H1 (cell line): ENCODE results near the gene RAB43. TPM values are rescaled to one million over a fixed set of nuclear protein-coding genes. Genes with fewer than 3 reads are reported as not detected.

Experiments used
- CTBP2 ChIP-seq: IDR thresholded peaks from 2 replicates; pipeline ENCODE4 v1.7.0; 2011; ENCODE audit warnings: borderline replicate concordance, mild to moderate bottlenecking, moderate library complexity, mixed read lengths, low read length; ENCODE audit not compliant: insufficient read depth, insufficient read length
- RBBP5 ChIP-seq: IDR thresholded peaks from 2 replicates; pipeline ENCODE4 v1.7.1; 2012; ENCODE audit warnings: low read depth, mild to moderate bottlenecking, inconsistent platforms, low read length, moderate library complexity, borderline replicate concordance
- SIN3A ChIP-seq, 2 experiments: IDR thresholded peaks in 1 of 2; conservative IDR thresholded peaks in 1 of 2; 2 replicates each; pipeline ENCODE4 v1.6.1; 2011 to 2012; ENCODE audit warnings: low read length in 2 of 2, improper control_type of control experiment in 1 of 2, low read depth in 1 of 2, mild to moderate bottlenecking in 1 of 2
- SP1 ChIP-seq: IDR thresholded peaks from 2 replicates; pipeline ENCODE4 v1.6.1; 2011; ENCODE audit warnings: low read depth, low read length
- SP4 ChIP-seq: IDR thresholded peaks from 2 replicates; pipeline ENCODE4 v1.6.1; 2012; ENCODE audit warnings: low read length, inconsistent platforms
- TAF1 ChIP-seq: IDR thresholded peaks from 2 replicates; pipeline ENCODE4 v1.6.1; 2011; ENCODE audit warnings: mild to moderate bottlenecking, low read depth, low read length
- TBP ChIP-seq: IDR thresholded peaks from 2 replicates; pipeline ENCODE4 v1.6.1; 2011; ENCODE audit warnings: low read depth, low read length, improper control_type of control experiment
- polyA plus RNA-seq, 7 experiments: library from polyadenylated mRNA; depleted of rRNA in 3 of 7; stranded (reverse) in 5 of 7; unstranded in 2 of 7; fragments of >200 nt in 5 of 7; fragments of 200-250 nt in 2 of 7; gene quantifications; 1 replicate in 5 of 7; 2 replicates in 1 of 7; 4 replicates in 1 of 7; pipeline versions ENCODE4 v1.2.1 to v1.2.3, GENCODE V29; 2011 to 2013; ENCODE audit warnings: missing spikeins in 2 of 7, mixed read lengths in 2 of 7
- total RNA-seq: library from RNA; stranded (reverse); fragmentation: NEBNext Ultra II Directional; extraction: Animal tissue kit (Norgen Biotek cat#: 25700); gene quantifications from 2 replicates; pipeline ENCODE4 v1.2.1, GENCODE V29; 2021
- TF ChIP-seq, protein P1 (sequence below): fragments of 300-600 bp; sonication (generic); IDR thresholded peaks from 2 replicates; pipeline ENCODE4 v1.7.1; 2012; ENCODE audit warnings: low read length, moderate library complexity, mild to moderate bottlenecking, inconsistent platforms; ENCODE audit not compliant: insufficient replicate concordance

RAB43 gene
- total and polyA plus RNA-seq, 2 of the 8 experiments (the other 6 are each of a cell fraction or from before 2014, with no cell fraction given) = 13.1 to 19.4 TPM

DNA sequence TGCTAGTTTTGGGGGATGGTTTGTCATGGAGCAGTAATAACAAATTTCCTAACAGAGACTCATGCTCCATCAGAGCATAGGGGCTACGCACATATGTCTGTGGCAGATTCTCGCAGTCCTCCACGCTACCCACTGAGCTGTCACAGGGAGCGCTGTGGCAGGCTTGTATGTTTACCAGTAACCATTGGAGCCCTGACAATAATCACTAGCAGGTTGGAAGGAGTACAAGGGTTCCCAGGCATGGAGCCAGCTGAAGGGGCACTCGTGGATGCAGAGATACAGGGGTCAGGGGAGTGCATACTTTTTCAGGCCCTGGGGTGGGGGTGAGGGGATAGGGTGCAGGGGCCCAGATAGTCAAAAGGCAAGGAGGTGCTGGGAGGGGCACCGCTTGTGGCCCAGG, 68.9 kb downstream of the RAB43 start (continued):
- TF ChIP-seq, protein P1, sequence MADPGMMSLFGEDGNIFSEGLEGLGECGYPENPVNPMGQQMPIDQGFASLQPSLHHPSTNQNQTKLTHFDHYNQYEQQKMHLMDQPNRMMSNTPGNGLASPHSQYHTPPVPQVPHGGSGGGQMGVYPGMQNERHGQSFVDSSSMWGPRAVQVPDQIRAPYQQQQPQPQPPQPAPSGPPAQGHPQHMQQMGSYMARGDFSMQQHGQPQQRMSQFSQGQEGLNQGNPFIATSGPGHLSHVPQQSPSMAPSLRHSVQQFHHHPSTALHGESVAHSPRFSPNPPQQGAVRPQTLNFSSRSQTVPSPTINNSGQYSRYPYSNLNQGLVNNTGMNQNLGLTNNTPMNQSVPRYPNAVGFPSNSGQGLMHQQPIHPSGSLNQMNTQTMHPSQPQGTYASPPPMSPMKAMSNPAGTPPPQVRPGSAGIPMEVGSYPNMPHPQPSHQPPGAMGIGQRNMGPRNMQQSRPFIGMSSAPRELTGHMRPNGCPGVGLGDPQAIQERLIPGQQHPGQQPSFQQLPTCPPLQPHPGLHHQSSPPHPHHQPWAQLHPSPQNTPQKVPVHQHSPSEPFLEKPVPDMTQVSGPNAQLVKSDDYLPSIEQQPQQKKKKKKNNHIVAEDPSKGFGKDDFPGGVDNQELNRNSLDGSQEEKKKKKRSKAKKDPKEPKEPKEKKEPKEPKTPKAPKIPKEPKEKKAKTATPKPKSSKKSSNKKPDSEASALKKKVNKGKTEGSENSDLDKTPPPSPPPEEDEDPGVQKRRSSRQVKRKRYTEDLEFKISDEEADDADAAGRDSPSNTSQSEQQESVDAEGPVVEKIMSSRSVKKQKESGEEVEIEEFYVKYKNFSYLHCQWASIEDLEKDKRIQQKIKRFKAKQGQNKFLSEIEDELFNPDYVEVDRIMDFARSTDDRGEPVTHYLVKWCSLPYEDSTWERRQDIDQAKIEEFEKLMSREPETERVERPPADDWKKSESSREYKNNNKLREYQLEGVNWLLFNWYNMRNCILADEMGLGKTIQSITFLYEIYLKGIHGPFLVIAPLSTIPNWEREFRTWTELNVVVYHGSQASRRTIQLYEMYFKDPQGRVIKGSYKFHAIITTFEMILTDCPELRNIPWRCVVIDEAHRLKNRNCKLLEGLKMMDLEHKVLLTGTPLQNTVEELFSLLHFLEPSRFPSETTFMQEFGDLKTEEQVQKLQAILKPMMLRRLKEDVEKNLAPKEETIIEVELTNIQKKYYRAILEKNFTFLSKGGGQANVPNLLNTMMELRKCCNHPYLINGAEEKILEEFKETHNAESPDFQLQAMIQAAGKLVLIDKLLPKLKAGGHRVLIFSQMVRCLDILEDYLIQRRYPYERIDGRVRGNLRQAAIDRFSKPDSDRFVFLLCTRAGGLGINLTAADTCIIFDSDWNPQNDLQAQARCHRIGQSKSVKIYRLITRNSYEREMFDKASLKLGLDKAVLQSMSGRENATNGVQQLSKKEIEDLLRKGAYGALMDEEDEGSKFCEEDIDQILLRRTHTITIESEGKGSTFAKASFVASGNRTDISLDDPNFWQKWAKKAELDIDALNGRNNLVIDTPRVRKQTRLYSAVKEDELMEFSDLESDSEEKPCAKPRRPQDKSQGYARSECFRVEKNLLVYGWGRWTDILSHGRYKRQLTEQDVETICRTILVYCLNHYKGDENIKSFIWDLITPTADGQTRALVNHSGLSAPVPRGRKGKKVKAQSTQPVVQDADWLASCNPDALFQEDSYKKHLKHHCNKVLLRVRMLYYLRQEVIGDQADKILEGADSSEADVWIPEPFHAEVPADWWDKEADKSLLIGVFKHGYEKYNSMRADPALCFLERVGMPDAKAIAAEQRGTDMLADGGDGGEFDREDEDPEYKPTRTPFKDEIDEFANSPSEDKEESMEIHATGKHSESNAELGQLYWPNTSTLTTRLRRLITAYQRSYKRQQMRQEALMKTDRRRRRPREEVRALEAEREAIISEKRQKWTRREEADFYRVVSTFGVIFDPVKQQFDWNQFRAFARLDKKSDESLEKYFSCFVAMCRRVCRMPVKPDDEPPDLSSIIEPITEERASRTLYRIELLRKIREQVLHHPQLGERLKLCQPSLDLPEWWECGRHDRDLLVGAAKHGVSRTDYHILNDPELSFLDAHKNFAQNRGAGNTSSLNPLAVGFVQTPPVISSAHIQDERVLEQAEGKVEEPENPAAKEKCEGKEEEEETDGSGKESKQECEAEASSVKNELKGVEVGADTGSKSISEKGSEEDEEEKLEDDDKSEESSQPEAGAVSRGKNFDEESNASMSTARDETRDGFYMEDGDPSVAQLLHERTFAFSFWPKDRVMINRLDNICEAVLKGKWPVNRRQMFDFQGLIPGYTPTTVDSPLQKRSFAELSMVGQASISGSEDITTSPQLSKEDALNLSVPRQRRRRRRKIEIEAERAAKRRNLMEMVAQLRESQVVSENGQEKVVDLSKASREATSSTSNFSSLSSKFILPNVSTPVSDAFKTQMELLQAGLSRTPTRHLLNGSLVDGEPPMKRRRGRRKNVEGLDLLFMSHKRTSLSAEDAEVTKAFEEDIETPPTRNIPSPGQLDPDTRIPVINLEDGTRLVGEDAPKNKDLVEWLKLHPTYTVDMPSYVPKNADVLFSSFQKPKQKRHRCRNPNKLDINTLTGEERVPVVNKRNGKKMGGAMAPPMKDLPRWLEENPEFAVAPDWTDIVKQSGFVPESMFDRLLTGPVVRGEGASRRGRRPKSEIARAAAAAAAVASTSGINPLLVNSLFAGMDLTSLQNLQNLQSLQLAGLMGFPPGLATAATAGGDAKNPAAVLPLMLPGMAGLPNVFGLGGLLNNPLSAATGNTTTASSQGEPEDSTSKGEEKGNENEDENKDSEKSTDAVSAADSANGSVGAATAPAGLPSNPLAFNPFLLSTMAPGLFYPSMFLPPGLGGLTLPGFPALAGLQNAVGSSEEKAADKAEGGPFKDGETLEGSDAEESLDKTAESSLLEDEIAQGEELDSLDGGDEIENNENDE = no peak
- TF ChIP-seq SP4 (no peak), TBP (no peak), TAF1 (no peak), RBBP5 (no peak), CTBP2 (no peak), SIN3A (conservative IDR thresholded peaks at IDR 0.05 in 1 of 2, IDR thresholded peaks at IDR 0.05 in 1 of 2; ENCODE audit: low read depth in 1 of 2, low read length in 2 of 2) (no peak), SP1 (no peak)
